Measurements from ENCODE around the gene JMJD6. TPM values are rescaled to one million over a fixed set of nuclear protein-coding genes. Genes with fewer than 3 reads are reported as not detected.

JMJD6 gene
- total and polyA plus RNA-seq, 9 of the 15 experiments (the other 6 are each of a cell fraction or from before 2014, with no cell fraction given) = 2.5 to 52.3 (median 36.3) TPM

- ChIA-PET POLR2A (interaction anchor here (0.6 kb wide), 1 partner anchor 25 kb away, joined by 3 read pairs; no protein-coding TSS in a partner anchor), CTCF (ENCODE audit: low intra/inter-chr PET ratio) (no interaction called here)
- H3K4me2 ChIP-seq (ENCODE audit: insufficient read depth, low read length) = no peak overlapping the region
- H3K4me1 ChIP-seq (replicated peaks in 1 of 2; ENCODE audit: control insufficient read depth in 2 of 2, insufficient read depth in 2 of 2, low read length in 2 of 2) = peaks cover 20 to 21% of the 10 kb centered on the region in 2 experiments; a peak in 4 of 5 replicates
- no peaks in the 10 kb centered on the region for H4K20me1 ChIP-seq (replicated peaks; ENCODE audit: control insufficient read depth, insufficient read depth, low read length)
- H3K9me1 ChIP-seq (ENCODE audit: control insufficient read depth, insufficient read depth, low read length) = no peaks in the 10 kb centered on the region
- in situ Hi-C loops (cut with MboI) (no loop called here), intact Hi-C loops (cut with micrococcal nuclease) (no loop called here)
- H2AFZ ChIP-seq (ENCODE audit: low read depth, low read length) = no peak overlapping the region
- no peak for FAIRE-seq
- no peak for DNase-seq (ENCODE audit: extremely low read depth in 1 of 4, low spot score in 3 of 4)
- H3K27ac ChIP-seq (ENCODE audit: extremely low read depth, low read depth, low read length) = no peak overlapping the region
- H3K27me3 ChIP-seq (ENCODE audit: control insufficient read depth in 2 of 2, insufficient read depth in 2 of 2, low read length in 2 of 2) = no peaks in the 10 kb centered on the region
- no peak overlapping the region for H3K9ac ChIP-seq (ENCODE audit: insufficient read depth in 1 of 2, low read depth in 2 of 2, low read length in 2 of 2)
- no peak for ATAC-seq
- no peaks in the 10 kb centered on the region for H3K9me3 ChIP-seq (replicated peaks; ENCODE audit: control insufficient read depth, insufficient read depth, low read depth, low read length)
- H3K79me2 ChIP-seq (ENCODE audit: control insufficient read depth, insufficient read depth, low read length) = peaks cover 7% of the 10 kb centered on the region; the same call in 2 of the 3 replicates
- TF ChIP-seq CREBBP (IDR thresholded peaks at IDR 0.05; ENCODE audit: low read depth, low read length) (no peak), ARID2 (IDR thresholded peaks at IDR 0.05) (no peak)
- no TSS peak for BruUV-seq (replicated peaks)
- WGBS (ENCODE audit: insufficient coverage, low coverage, missing lambda C conversion rate) = 42% methylated on average over 5 of the region's 6 CpGs
- no peak overlapping the region for H3K4me3 ChIP-seq
- no peaks in the 10 kb centered on the region for H3K36me3 ChIP-seq (ENCODE audit: control insufficient read depth, insufficient read depth, low read length)
These were observed 49.8 kb downstream of the JMJD6 start for GRCh38 chr17:76676629-76677028.

- in situ Hi-C loops (cut with MboI) = no loop called here
- POLR2A ChIA-PET = interaction anchor here (0.5 kb wide), 1 partner anchor 44 kb away, joined by 3 read pairs; no protein-coding TSS in a partner anchor
These were observed 50.8 kb downstream of the JMJD6 start for GRCh38 chr17:76675648-76676047.

More at GRCh38 chr17:76675648-76676047, 50.8 kb downstream of the JMJD6 start:
- CTCF ChIA-PET (ENCODE audit: low intra/inter-chr PET ratio) = no interaction called here
- no peak overlapping the region for H3K4me3 ChIP-seq
- no peaks in the 10 kb centered on the region for H3K36me3 ChIP-seq (ENCODE audit: control insufficient read depth, insufficient read depth, low read length)
- DNase-seq (ENCODE audit: extremely low read depth in 1 of 4, low spot score in 3 of 4) (no peak), FAIRE-seq (no peak), ATAC-seq (no peak)
- peaks cover 22 to 24% of the 10 kb centered on the region in 2 experiments; a peak in 4 of 5 replicates for H3K4me1 ChIP-seq (replicated peaks in 1 of 2; ENCODE audit: control insufficient read depth in 2 of 2, insufficient read depth in 2 of 2, low read length in 2 of 2)
- no peak overlapping the region for H3K4me2 ChIP-seq (ENCODE audit: insufficient read depth, low read length)
- no peak overlapping the region for H3K27ac ChIP-seq (ENCODE audit: extremely low read depth, low read depth, low read length)
- BruUV-seq (replicated peaks) = no TSS peak
- no peak overlapping the region for H3K9ac ChIP-seq (ENCODE audit: insufficient read depth in 1 of 2, low read depth in 2 of 2, low read length in 2 of 2)
- intact Hi-C loops (cut with micrococcal nuclease) = no loop called here
- H3K79me2 ChIP-seq (ENCODE audit: control insufficient read depth, insufficient read depth, low read length) = peaks cover 7% of the 10 kb centered on the region; the same call in 2 of the 3 replicates
- no peak overlapping the region for H2AFZ ChIP-seq (ENCODE audit: low read depth, low read length)
- no peaks in the 10 kb centered on the region for H3K9me3 ChIP-seq (replicated peaks; ENCODE audit: control insufficient read depth, insufficient read depth, low read depth, low read length)
- no peaks in the 10 kb centered on the region for H3K27me3 ChIP-seq (ENCODE audit: control insufficient read depth in 2 of 2, insufficient read depth in 2 of 2, low read length in 2 of 2)
- H4K20me1 ChIP-seq (replicated peaks; ENCODE audit: control insufficient read depth, insufficient read depth, low read length) = no peaks in the 10 kb centered on the region
- H3K9me1 ChIP-seq (ENCODE audit: control insufficient read depth, insufficient read depth, low read length) = no peaks in the 10 kb centered on the region
- 69% methylated on average over 6 of the region's 6 CpGs for WGBS (ENCODE audit: insufficient coverage, low coverage, missing lambda C conversion rate)
- no peak for TF ChIP-seq BMI1 (IDR thresholded peaks at IDR 0.05; ENCODE audit: low read length)
- no peak for TF ChIP-seq ZKSCAN8 (CRISPR knock-in tag; IDR thresholded peaks at IDR 0.05)
- no peak for TF ChIP-seq NCOA4 (IDR thresholded peaks at IDR 0.05; ENCODE audit: partially characterized antibody)
- no peak for TF ChIP-seq USF2 (CRISPR knock-in tag; IDR thresholded peaks at IDR 0.05)
- TF ChIP-seq HDAC2 (IDR thresholded peaks at IDR 0.05) = no peak
